Neural cell (in vitro differentiated cells): ENCODE data around the gene PRDM11. TPM values are rescaled to one million over a fixed set of nuclear protein-coding genes. Genes with fewer than 3 reads are reported as not detected.
"Not testable (repeated sequence)": the region's sequence is repeated elsewhere in the genome, so short reads cannot be mapped to it uniquely, and the experiment has no call there.

ENCODE experiments used
- H2AFZ ChIP-seq: fragments of 200-600, 300-800 bp; sonication (generic), shearing (Covaris generic); 2 replicates; pipeline ENCODE4 v1.6.0; 2014; ENCODE audit warnings: low read depth, mild to moderate bottlenecking, antibody characterized with exemption, low read length, moderate library complexity
- H3F3A ChIP-seq: fragments of 200-600 bp; shearing (Covaris generic); 2 replicates; pipeline ENCODE4 v1.6.1; 2016; ENCODE audit warnings: mild to moderate bottlenecking, moderate library complexity, mixed read lengths, antibody characterized with exemption, low read length; ENCODE audit not compliant: insufficient read depth, poor library complexity, severe bottlenecking
- H3K27ac ChIP-seq: fragments of 200-600, 300-800 bp; sonication (generic), shearing (Covaris generic); 2 replicates; pipeline ENCODE4 v1.5.1; 2014; ENCODE audit warnings: mild to moderate bottlenecking, low read length, moderate library complexity
- H3K27me3 ChIP-seq: fragments of 300-800, 200-600 bp; sonication (generic), shearing (Covaris generic); 2 replicates; pipeline ENCODE4 v1.6.0; 2014; ENCODE audit warnings: mild to moderate bottlenecking, low read depth, low read length, moderate library complexity; ENCODE audit not compliant: insufficient read depth
- H3K36me3 ChIP-seq: fragments of 300-800, 200-600 bp; sonication (generic), shearing (Covaris generic); 2 replicates; pipeline ENCODE4 v1.5.1; 2014; ENCODE audit warnings: mild to moderate bottlenecking, antibody characterized with exemption, low read length, moderate library complexity; ENCODE audit not compliant: insufficient read depth
- H3K4me2 ChIP-seq: fragments of 300-800, 200-600 bp; sonication (generic), shearing (Covaris generic); 2 replicates; pipeline ENCODE4 v1.6.0; 2014; ENCODE audit warnings: mild to moderate bottlenecking, low read length
- H3K4me3 ChIP-seq: fragments of 300-800, 200-600 bp; sonication (generic), shearing (Covaris generic); 2 replicates; pipeline ENCODE4 v1.5.1; 2014; ENCODE audit warnings: mild to moderate bottlenecking, low read length, moderate library complexity
- H3K79me2 ChIP-seq: fragments of 200-600 bp; shearing (Covaris generic); replicated peaks from 2 replicates; pipeline ENCODE4 v1.6.0; 2014; ENCODE audit warnings: mild to moderate bottlenecking, low read length, moderate library complexity; ENCODE audit not compliant: insufficient read depth
- H3K9ac ChIP-seq: fragments of 300-800, 200-600 bp; sonication (generic), shearing (Covaris generic); 2 replicates; pipeline ENCODE4 v1.6.1; 2016; ENCODE audit warnings: mild to moderate bottlenecking, low read length, mixed read lengths
- H3K9me2 ChIP-seq: fragments of 200-600 bp; shearing (Covaris generic); 2 replicates; pipeline ENCODE4 v1.6.1; 2016; ENCODE audit warnings: mild to moderate bottlenecking, low read length, mixed read lengths; ENCODE audit not compliant: insufficient read depth
- H3K9me3 ChIP-seq: fragments of 200-600, 300-800 bp; sonication (generic), shearing (Covaris generic); 2 replicates; pipeline ENCODE4 v1.6.1; 2016; ENCODE audit warnings: mild to moderate bottlenecking, mixed run types, low read length, moderate library complexity, mixed read lengths
- H4K20me1 ChIP-seq: fragments of 200-600 bp; shearing (Covaris generic); 2 replicates; pipeline ENCODE4 v1.6.1; 2016; ENCODE audit warnings: mild to moderate bottlenecking, mixed run types; ENCODE audit not compliant: insufficient read depth
- CTCF ChIP-seq: fragments of 450-650 bp; IDR thresholded peaks from 2 replicates; pipeline ENCODE4 v1.5.1; 2014; ENCODE audit warnings: antibody characterized with exemption, mild to moderate bottlenecking, moderate library complexity; ENCODE audit not compliant: poor library complexity, severe bottlenecking
- EP300 ChIP-seq: fragments of 450-650 bp; conservative IDR thresholded peaks from 2 replicates; pipeline ENCODE4 v1.6.1; 2014; ENCODE audit warnings: antibody characterized with exemption, mild to moderate bottlenecking, moderate library complexity; ENCODE audit not compliant: poor library complexity, severe bottlenecking
- EZH2 ChIP-seq: fragments of 200-600, 300-800 bp; shearing (Covaris generic), sonication (generic); IDR thresholded peaks from 2 replicates; pipeline ENCODE4 v1.6.1; 2014; ENCODE audit warnings: antibody characterized with exemption, low read length, borderline replicate concordance, mild to moderate bottlenecking; ENCODE audit not compliant: insufficient read depth, poor library complexity, severe bottlenecking
- MXI1 ChIP-seq: fragments of 450-650 bp; conservative IDR thresholded peaks from 2 replicates; pipeline ENCODE4 v1.6.1; 2014; ENCODE audit warnings: antibody characterized with exemption, mild to moderate bottlenecking; ENCODE audit not compliant: poor library complexity, severe bottlenecking
- POLR2AphosphoS5 ChIP-seq: IDR thresholded peaks from 2 replicates; pipeline ENCODE4 v1.6.1; 2012
- RAD21 ChIP-seq: fragments of 450-650 bp; conservative IDR thresholded peaks from 2 replicates; pipeline ENCODE4 v1.6.1; 2014; ENCODE audit warnings: antibody characterized with exemption, mild to moderate bottlenecking, moderate library complexity
- REST ChIP-seq: IDR thresholded peaks from 2 replicates; pipeline ENCODE4 v1.6.1; 2012; ENCODE audit warnings: borderline replicate concordance
- SMC3 ChIP-seq: fragments of 450-650 bp; conservative IDR thresholded peaks from 2 replicates; pipeline ENCODE4 v1.6.1; 2014; ENCODE audit warnings: antibody characterized with exemption, mild to moderate bottlenecking, moderate library complexity; ENCODE audit not compliant: poor library complexity
- TAF1 ChIP-seq: IDR thresholded peaks from 2 replicates; pipeline ENCODE4 v1.6.1; 2012; ENCODE audit warnings: low read depth
- polyA plus RNA-seq: library from polyadenylated mRNA; depleted of rRNA; stranded (reverse); fragments of >200 nt; gene quantifications from 2 replicates; pipeline ENCODE4 v1.2.3, GENCODE V29; 2014

Gene PRDM11
- polyA plus RNA-seq, 1 donor from 2014 or later: 2.0 TPM

- Histone ChIP-seq H3K9me3 (no peaks in the 10 kb centered on the region), H4K20me1 (no peaks in the 10 kb centered on the region), H3K79me2 (no peaks in the 10 kb centered on the region), H3K36me3 (no peaks in the 10 kb centered on the region), H3K4me2 (no peak overlapping the region), H3K9ac (no peak overlapping the region), H2AFZ (no peak overlapping the region), H3K27me3 (no peaks in the 10 kb centered on the region), H3K9me2 (no peaks in the 10 kb centered on the region), H3K27ac (no peak overlapping the region), H3F3A (no peaks in the 10 kb centered on the region), H3K4me3 (no peak overlapping the region)
- TF ChIP-seq RAD21 (peak; percentile 94), REST (no peak), CTCF (peak; percentile 90), SMC3 (peak; percentile 98), MXI1 (no peak)
Observed at GRCh38 chr11:45110562-45110961, 35.9 kb upstream of the PRDM11 start.

GRCh38 chr11:45113807-45114206, 32.6 kb upstream of the PRDM11 start:
- no peak overlapping the region for H3K27ac ChIP-seq
- H3K4me3 ChIP-seq: no peak overlapping the region
- no peak overlapping the region for H3K4me2 ChIP-seq
- H3K9ac ChIP-seq: no peak overlapping the region
- no peaks in the 10 kb centered on the region for H3K27me3 ChIP-seq
- H3K79me2 ChIP-seq: no peaks in the 10 kb centered on the region
- no peak for TF ChIP-seq REST
- no peak for TF ChIP-seq TAF1
- no peak for TF ChIP-seq SMC3
- TF ChIP-seq POLR2AphosphoS5: no peak
- no peak for TF ChIP-seq RAD21
- no peak for TF ChIP-seq MXI1
- TF ChIP-seq EP300: no peak
- TF ChIP-seq CTCF: no peak
- TF ChIP-seq EZH2: no peak
- H3K9me2 ChIP-seq: no peaks in the 10 kb centered on the region
- no peaks in the 10 kb centered on the region for H4K20me1 ChIP-seq
- H3F3A ChIP-seq: no peaks in the 10 kb centered on the region
- no peak overlapping the region for H2AFZ ChIP-seq
- H3K36me3 ChIP-seq: no peaks in the 10 kb centered on the region
- no peaks in the 10 kb centered on the region for H3K9me3 ChIP-seq

- not testable (repeated sequence) for H3K9ac ChIP-seq, H4K20me1 ChIP-seq, H3F3A ChIP-seq, H3K4me2 ChIP-seq, H3K9me2 ChIP-seq, H3K27me3 ChIP-seq, H3K27ac ChIP-seq, H3K9me3 ChIP-seq, H3K4me3 ChIP-seq, H3K36me3 ChIP-seq, H2AFZ ChIP-seq, H3K79me2 ChIP-seq
Observed at GRCh38 chr11:45127836-45128235, 18.6 kb upstream of the PRDM11 start.
